Measurements from ENCODE around the gene PITX1. TPM values are rescaled to one million over a fixed set of nuclear protein-coding genes. Genes with fewer than 3 reads are reported as not detected.
A peak's percentile ranks its signal among the peaks of the same experiment; 100 is the strongest.

Gene PITX1
- total RNA-seq, 2 experiments from 2014 or later = 56.3 to 76.4 TPM

- peak overlapping the region; percentile 25 for H3K27ac ChIP-seq (ENCODE audit: low read depth, low read length, poor library complexity, severe bottlenecking)
- H4K20me1 ChIP-seq (ENCODE audit: insufficient read depth, low read length) = 0 out of 2 replicates have a peak, but pooled peaks cover 5% of the 10 kb centered on the region
- H3K4me2 ChIP-seq (ENCODE audit: low read length) = no peak overlapping the region; the same call in 1 of the 2 replicates
- peaks cover 55% of the 10 kb centered on the region for H3K36me3 ChIP-seq (ENCODE audit: insufficient read depth, low read length)
- ChIA-PET CTCF (ENCODE audit: unreplicated experiment) (no interaction called here), POLR2A (interaction anchor here (0.5 to 1.3 kb wide), 3 partner anchors 27 to 122 kb away, joined by 3 to 4 read pairs (median 3); no protein-coding TSS in a partner anchor)
- TF ChIP-seq CTCF (conservative IDR thresholded peaks at IDR 0.05; ENCODE audit: low read length) (no peak), EZH2phosphoT487 (IDR thresholded peaks at IDR 0.05; ENCODE audit: borderline replicate concordance, low read depth, low read length) (no peak)
- peak; percentile 43 for DNase-seq (ENCODE audit: low spot score)
- H3K4me1 ChIP-seq (ENCODE audit: insufficient read depth, low read length, poor library complexity, severe bottlenecking) = peaks cover 24% of the 10 kb centered on the region
- no peaks in the 10 kb centered on the region for H3K9me3 ChIP-seq (ENCODE audit: low read length)
- intact Hi-C loops (cut with micrococcal nuclease; ENCODE audit: unreplicated experiment) = no loop called here
- H3K4me3 ChIP-seq (ENCODE audit: low read depth, low read length, poor library complexity, severe bottlenecking) = no peak overlapping the region
- BruUV-seq (replicated peaks) = no TSS peak
- H2AFZ ChIP-seq (ENCODE audit: low read length) = no peak overlapping the region
- H3K9me2 ChIP-seq (ENCODE audit: insufficient read depth, low read length) = no peaks in the 10 kb centered on the region
- H3K79me2 ChIP-seq (ENCODE audit: insufficient read depth, low read depth, low read length) = peaks cover 19% of the 10 kb centered on the region
Observed at GRCh38 chr5:135025730-135026644, 8.0 kb downstream of the PITX1 start.

DNA sequence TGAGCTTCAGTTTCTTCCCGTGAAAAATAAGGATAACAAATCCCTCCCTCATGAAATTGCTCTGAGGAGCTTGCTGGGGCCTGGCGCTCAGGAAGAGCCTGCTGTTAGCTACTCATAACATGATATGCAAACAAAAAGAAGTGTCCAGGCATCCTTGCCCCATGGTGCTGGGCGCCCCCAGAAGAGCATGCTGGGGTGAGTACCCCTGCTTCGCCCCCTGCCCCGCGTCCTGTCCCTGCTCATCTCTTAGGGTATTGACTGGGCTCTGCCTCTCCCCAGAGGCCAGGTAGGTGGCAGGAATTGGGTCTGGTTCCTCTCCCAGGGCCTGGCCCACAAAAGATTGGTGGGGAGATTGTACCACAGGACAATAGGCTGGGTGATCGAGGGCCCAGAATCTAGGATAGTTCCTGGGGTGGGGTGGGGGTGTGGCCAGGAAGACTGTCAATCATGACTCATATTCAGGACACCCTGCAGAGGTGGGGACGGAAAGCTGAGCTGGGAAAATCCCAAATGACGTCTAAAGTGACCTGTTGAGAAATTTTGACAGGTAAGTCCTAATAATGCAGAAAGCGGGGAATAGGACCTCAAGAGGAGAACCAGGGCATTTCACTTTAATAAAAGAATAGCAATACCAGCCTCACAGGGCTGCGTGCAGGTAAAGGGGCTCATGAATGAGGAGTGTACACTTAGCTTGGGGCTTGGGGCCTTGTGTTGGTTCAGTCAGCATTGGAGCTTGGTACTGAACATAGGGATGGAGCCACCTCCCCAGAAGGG is 8.9 kb downstream of the PITX1 start:
- peaks cover 11% of the 10 kb centered on the region for H3K79me2 ChIP-seq (ENCODE audit: insufficient read depth, low read depth, low read length)
- no peaks in the 10 kb centered on the region for H3K9me3 ChIP-seq (ENCODE audit: low read length)
- DNase-seq (ENCODE audit: low spot score) = no peak
- peaks cover 47% of the 10 kb centered on the region for H3K36me3 ChIP-seq (ENCODE audit: insufficient read depth, low read length)
- H3K4me3 ChIP-seq (ENCODE audit: low read depth, low read length, poor library complexity, severe bottlenecking) = no peak overlapping the region
- intact Hi-C loops (cut with micrococcal nuclease; ENCODE audit: unreplicated experiment) = no loop called here
- H3K4me2 ChIP-seq (ENCODE audit: low read length) = no peak overlapping the region
- peak overlapping the region; percentile 25 for H3K27ac ChIP-seq (ENCODE audit: low read depth, low read length, poor library complexity, severe bottlenecking)
- POLR2A ChIA-PET = interaction anchor here (1.2 to 1.3 kb wide), 3 partner anchors 12 to 157 kb away, joined by 3 read pairs; no protein-coding TSS in a partner anchor
- no TSS peak for BruUV-seq (replicated peaks)
- no peak for TF ChIP-seq EZH2phosphoT487 (IDR thresholded peaks at IDR 0.05; ENCODE audit: borderline replicate concordance, low read depth, low read length)
- no peak for TF ChIP-seq CTCF (conservative IDR thresholded peaks at IDR 0.05; ENCODE audit: low read length)
- no peak overlapping the region for H2AFZ ChIP-seq (ENCODE audit: low read length)
- H3K9me2 ChIP-seq (ENCODE audit: insufficient read depth, low read length) = no peaks in the 10 kb centered on the region
- 0 out of 2 replicates have a peak, but pooled peaks cover under 1% of the 10 kb centered on the region for H4K20me1 ChIP-seq (ENCODE audit: insufficient read depth, low read length)
- CTCF ChIA-PET (ENCODE audit: unreplicated experiment) = no interaction called here
- H3K4me1 ChIP-seq (ENCODE audit: insufficient read depth, low read length, poor library complexity, severe bottlenecking) = peaks cover 16% of the 10 kb centered on the region
